Progenitor cell of endocrine pancreas (in vitro differentiated cells): ENCODE data around the gene CLDND1. TPM values are rescaled to one million over a fixed set of nuclear protein-coding genes. Genes with fewer than 3 reads are reported as not detected.
A peak's percentile ranks its signal among the peaks of the same experiment; 100 is the strongest.

Source experiments
- DNase-seq: peaks from one replicate; pipeline ENCODE4 v3.0.0; 2021; ENCODE audit warnings: low spot score; ENCODE audit not compliant: unreplicated experiment
- H3K27ac Mint-ChIP-seq: 2 replicates; pipeline ENCODE4 v1.8.0; 2021; ENCODE audit warnings: mild to moderate bottlenecking, moderate library complexity, mixed read lengths
- H3K27me3 Mint-ChIP-seq: 2 replicates; pipeline ENCODE4 v1.8.0; 2021; ENCODE audit warnings: mixed read lengths
- H3K36me3 Mint-ChIP-seq: 2 replicates; pipeline ENCODE4 v1.8.0; 2022; ENCODE audit warnings: mixed read lengths; ENCODE audit not compliant: insufficient read depth
- H3K4me1 Mint-ChIP-seq: 2 replicates; pipeline ENCODE4 v1.8.0; 2021; ENCODE audit warnings: low read depth, mixed read lengths
- H3K4me3 Mint-ChIP-seq: 2 replicates; pipeline ENCODE4 v1.8.0; 2021; ENCODE audit warnings: low read depth, mild to moderate bottlenecking, moderate library complexity, mixed read lengths
- H3K9me3 Mint-ChIP-seq: 2 replicates; pipeline ENCODE4 v1.8.0; 2021; ENCODE audit warnings: low read depth, mixed read lengths
- CTCF ChIP-seq: fragments of 200-600 bp; sonication (generic); IDR thresholded peaks from one replicate; pipeline ENCODE4 v1.5.0; 2021; ENCODE audit warnings: antibody characterized with exemption, mild to moderate bottlenecking; ENCODE audit not compliant: unreplicated experiment
- total RNA-seq: library from RNA; stranded (reverse); gene quantifications from 2 replicates; pipeline ENCODE4 v1.2.1, GENCODE V29; 2021

CLDND1 gene
- total RNA-seq, 1 donor from 2014 or later, result 101 TPM

- no peaks in the 10 kb centered on the region for H3K36me3 Mint-ChIP-seq
Measured at GRCh38 chr3:98536456-98537017, 13.8 kb upstream of the CLDND1 start.

GRCh38 chr3:98534734-98535133 lies 12.0 kb upstream of the CLDND1 start:
- DNase-seq, result no peak
- no peaks in the 10 kb centered on the region for H3K27me3 Mint-ChIP-seq
- no peak overlapping the region for H3K4me3 Mint-ChIP-seq
- H3K27ac Mint-ChIP-seq, result no peak overlapping the region
- no peak for TF ChIP-seq CTCF
- no peaks in the 10 kb centered on the region for H3K9me3 Mint-ChIP-seq
- H3K4me1 Mint-ChIP-seq, result no peaks in the 10 kb centered on the region
- no peaks in the 10 kb centered on the region for H3K36me3 Mint-ChIP-seq

More at GRCh38 chr3:98536456-98537017, 13.8 kb upstream of the CLDND1 start:
- Mint-ChIP-seq H3K27me3 (no peaks in the 10 kb centered on the region), H3K4me1 (no peaks in the 10 kb centered on the region), H3K27ac (no peak overlapping the region), H3K9me3 (no peaks in the 10 kb centered on the region), H3K4me3 (no peak overlapping the region)
- DNase-seq, result no peak
- no peak for TF ChIP-seq CTCF

- DNase-seq, result no peak
- H3K4me1 Mint-ChIP-seq, result no peaks in the 10 kb centered on the region
- TF ChIP-seq CTCF, result no peak
Measured at GRCh38 chr3:98534168-98534567, 11.5 kb upstream of the CLDND1 start.

GRCh38 chr3:98532709-98533571 lies 10.2 kb upstream of the CLDND1 start:
- peaks cover 4% of the 10 kb centered on the region for H3K4me1 Mint-ChIP-seq

More at GRCh38 chr3:98534168-98534567, 11.5 kb upstream of the CLDND1 start:
- no peaks in the 10 kb centered on the region for H3K27me3 Mint-ChIP-seq
- no peak overlapping the region for H3K4me3 Mint-ChIP-seq
- H3K36me3 Mint-ChIP-seq, result no peaks in the 10 kb centered on the region
- no peak overlapping the region for H3K27ac Mint-ChIP-seq
- no peaks in the 10 kb centered on the region for H3K9me3 Mint-ChIP-seq

DNA sequence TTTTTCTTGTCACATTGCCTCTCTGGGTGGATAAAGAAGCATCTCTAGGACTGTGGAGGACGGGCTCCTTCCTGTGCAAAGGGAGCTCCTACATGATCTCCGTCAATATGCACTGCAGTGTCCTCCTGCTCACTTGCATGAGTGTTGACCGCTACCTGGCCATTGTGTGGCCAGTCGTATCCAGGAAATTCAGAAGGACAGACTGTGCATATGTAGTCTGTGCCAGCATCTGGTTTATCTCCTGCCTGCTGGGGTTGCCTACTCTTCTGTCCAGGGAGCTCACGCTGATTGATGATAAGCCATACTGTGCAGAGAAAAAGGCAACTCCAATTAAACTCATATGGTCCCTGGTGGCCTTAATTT lies 9.6 kb upstream of the CLDND1 start:
- no peak for DNase-seq
- no peaks in the 10 kb centered on the region for H3K36me3 Mint-ChIP-seq
- no peak for TF ChIP-seq CTCF
- no peak overlapping the region for H3K27ac Mint-ChIP-seq
- H3K4me3 Mint-ChIP-seq, result no peak overlapping the region
- H3K27me3 Mint-ChIP-seq, result no peaks in the 10 kb centered on the region
- no peaks in the 10 kb centered on the region for H3K9me3 Mint-ChIP-seq
- H3K4me1 Mint-ChIP-seq, result peaks cover 4% of the 10 kb centered on the region

More at GRCh38 chr3:98532709-98533571, 10.2 kb upstream of the CLDND1 start:
- Mint-ChIP-seq H3K4me3 (no peak overlapping the region), H3K27me3 (no peaks in the 10 kb centered on the region), H3K9me3 (no peaks in the 10 kb centered on the region), H3K27ac (peak overlapping the region; percentile 71), H3K36me3 (no peaks in the 10 kb centered on the region)
- DNase-seq, result no peak
- TF ChIP-seq CTCF, result no peak
